GM20000 (cell line): Measurements from ENCODE around the gene KARS1.

Source experiments
- DNase-seq: peaks from one replicate; pipeline ENCODE4 v3.0.0; 2012; ENCODE audit warnings: low spot score
- CTCF ChIP-seq: IDR thresholded peaks from 2 replicates; pipeline ENCODE4 v1.5.1; 2012; ENCODE audit warnings: mild to moderate bottlenecking, control low read depth; ENCODE audit errors: extremely low read depth, missing control alignments

Gene KARS1

GRCh38 chr16:75626806-75627205 lies 20.7 kb downstream of the KARS1 start:
- no peak for TF ChIP-seq CTCF
- DNase-seq, result no peak

- TF ChIP-seq CTCF, result no peak
- DNase-seq, result no peak
Observed at GRCh38 chr16:75624921-75625334, 22.5 kb downstream of the KARS1 start.

- DNase-seq, result peak; percentile 88
- TF ChIP-seq CTCF, result no peak
Observed at GRCh38 chr16:75622761-75623605, 24.5 kb downstream of the KARS1 start, which contains the start of gene ADAT1. TSS of gene ADAT1 (minus strand) at chr16:75623281. CDS start at chr16:75620799, 2,482 bp downstream.

GRCh38 chr16:75621170-75621477 lies 26.3 kb downstream of the KARS1 start:
- TF ChIP-seq CTCF, result peak; percentile 44
- DNase-seq, result peak; percentile 22

- no peak for DNase-seq
Observed at GRCh38 chr16:75620326-75621169, 26.9 kb downstream of the KARS1 start.

GRCh38 chr16:75618780-75619179 lies 28.7 kb downstream of the KARS1 start:
- TF ChIP-seq CTCF, result no peak
- DNase-seq, result no peak

More at GRCh38 chr16:75620326-75621169, 26.9 kb downstream of the KARS1 start:
- TF ChIP-seq CTCF, result no peak

- no peak for DNase-seq
- no peak for TF ChIP-seq CTCF
Observed at GRCh38 chr16:75617121-75617520, 30.3 kb downstream of the KARS1 start.
